Hepatocyte (in vitro differentiated cells): ENCODE measurements around the gene IGSF8. TPM values are rescaled to one million over a fixed set of nuclear protein-coding genes. Genes with fewer than 3 reads are reported as not detected.

Source experiments
- DNase-seq: peaks from one replicate; pipeline ENCODE4 v3.0.0-alpha.2; 2016; ENCODE audit warnings: low spot score
- H2AFZ ChIP-seq: fragments of 200-600 bp; sonication (generic); 2 replicates; pipeline ENCODE4 v1.6.0; 2016; ENCODE audit warnings: antibody characterized with exemption, mild to moderate bottlenecking
- H3K27ac ChIP-seq: fragments of 200-600 bp; sonication (generic); 2 replicates; pipeline ENCODE4 v1.5.1; 2016; ENCODE audit warnings: mild to moderate bottlenecking
- H3K27me3 ChIP-seq: fragments of 200-600 bp; sonication (generic); 2 replicates; pipeline ENCODE4 v1.6.1; 2016
- H3K36me3 ChIP-seq: fragments of 200-600 bp; sonication (generic); replicated peaks from 2 replicates; pipeline ENCODE4 v1.5.1; 2016; ENCODE audit warnings: low read depth; ENCODE audit not compliant: insufficient read depth
- H3K4me1 ChIP-seq: fragments of 200-600 bp; sonication (generic); 2 replicates; pipeline ENCODE4 v1.5.1; 2016; ENCODE audit warnings: mild to moderate bottlenecking, moderate library complexity; ENCODE audit not compliant: insufficient read depth
- H3K4me2 ChIP-seq: fragments of 200-600 bp; sonication (generic); 2 replicates; pipeline ENCODE4 v1.6.0; 2016
- H3K4me3 ChIP-seq: fragments of 200-600 bp; sonication (generic); 2 replicates; pipeline ENCODE4 v1.5.1; 2016; ENCODE audit warnings: mild to moderate bottlenecking
- H3K79me2 ChIP-seq: fragments of 200-600 bp; sonication (generic); 2 replicates; pipeline ENCODE4 v1.6.0; 2017; ENCODE audit warnings: mild to moderate bottlenecking
- H3K9me2 ChIP-seq: fragments of 200-600 bp; sonication (generic); replicated peaks from 2 replicates; pipeline ENCODE4 v1.6.0; 2017; ENCODE audit warnings: mild to moderate bottlenecking; ENCODE audit not compliant: insufficient read depth
- H3K9me3 ChIP-seq: fragments of 200-600 bp; sonication (generic); 2 replicates; pipeline ENCODE4 v1.5.1; 2016; ENCODE audit warnings: low read depth, mild to moderate bottlenecking
- H4K20me1 ChIP-seq: fragments of 200-600 bp; sonication (generic); 2 replicates; pipeline ENCODE4 v1.6.0; 2016; ENCODE audit warnings: mild to moderate bottlenecking; ENCODE audit not compliant: insufficient read depth, poor library complexity, severe bottlenecking
- CTCF ChIP-seq: fragments of 200-600 bp; sonication (generic); IDR thresholded peaks from 2 replicates; pipeline ENCODE4 v1.5.1; 2016; ENCODE audit warnings: antibody characterized with exemption, mild to moderate bottlenecking; ENCODE audit not compliant: poor library complexity
- EZH2 ChIP-seq: fragments of 200-600 bp; sonication (generic); IDR thresholded peaks from 2 replicates; pipeline ENCODE4 v1.6.1; 2016; ENCODE audit warnings: antibody characterized with exemption, mild to moderate bottlenecking, borderline replicate concordance
- EZH2phosphoT487 ChIP-seq: fragments of 200-600 bp; sonication (generic); IDR thresholded peaks from one replicate; pipeline ENCODE4 v1.6.1; 2018; ENCODE audit warnings: antibody characterized with exemption, mild to moderate bottlenecking, low read depth, moderate library complexity; ENCODE audit not compliant: unreplicated experiment, severe bottlenecking
- WGBS: methylation state at CpG from one replicate; pipeline ENCODE4 v1.1.6; 2016; ENCODE audit warnings: low lambda C conversion rate; ENCODE audit errors: missing lambda C conversion rate; 5-methylcytosine and 5-hydroxymethylcytosine counted together
- polyA plus RNA-seq: library from polyadenylated mRNA; unstranded; fragments of >200 nt; fragmentation: Nextera tagmentation; extraction: Ambion mirVana; gene quantifications from 2 replicates; pipeline ENCODE4 v1.2.1, GENCODE V29; 2016
- total RNA-seq: library from RNA; depleted of rRNA; stranded (reverse); fragments of >200 nt; gene quantifications from 2 replicates; pipeline ENCODE4 v1.2.3, GENCODE V29; 2014

Gene IGSF8
- total and polyA plus RNA-seq, 2 experiments from 2014 or later, result 36.8 to 54.1 TPM

GRCh38 chr1:160101037-160101716 lies 2.8 kb upstream of the IGSF8 start:
- H3K27ac ChIP-seq, result peak overlapping the region; percentile 21
- H3K27me3 ChIP-seq, result no peaks in the 10 kb centered on the region
- no peaks in the 10 kb centered on the region for H3K9me2 ChIP-seq
- peaks cover 15% of the 10 kb centered on the region for H3K79me2 ChIP-seq
- H3K4me3 ChIP-seq, result no peak overlapping the region
- H3K9me3 ChIP-seq, result no peaks in the 10 kb centered on the region
- H2AFZ ChIP-seq, result peak overlapping the region; percentile 34
- no peaks in the 10 kb centered on the region for H4K20me1 ChIP-seq
- no peaks in the 10 kb centered on the region for H3K36me3 ChIP-seq
- peak overlapping the region; percentile 59 for H3K4me2 ChIP-seq
- H3K4me1 ChIP-seq, result peaks cover 26% of the 10 kb centered on the region
- DNase-seq, result peak; percentile 90
- TF ChIP-seq CTCF (peak; percentile 92), EZH2 (no peak), EZH2phosphoT487 (no peak)
- 30% methylated on average over 12 of the region's 13 CpGs for WGBS

DNA sequence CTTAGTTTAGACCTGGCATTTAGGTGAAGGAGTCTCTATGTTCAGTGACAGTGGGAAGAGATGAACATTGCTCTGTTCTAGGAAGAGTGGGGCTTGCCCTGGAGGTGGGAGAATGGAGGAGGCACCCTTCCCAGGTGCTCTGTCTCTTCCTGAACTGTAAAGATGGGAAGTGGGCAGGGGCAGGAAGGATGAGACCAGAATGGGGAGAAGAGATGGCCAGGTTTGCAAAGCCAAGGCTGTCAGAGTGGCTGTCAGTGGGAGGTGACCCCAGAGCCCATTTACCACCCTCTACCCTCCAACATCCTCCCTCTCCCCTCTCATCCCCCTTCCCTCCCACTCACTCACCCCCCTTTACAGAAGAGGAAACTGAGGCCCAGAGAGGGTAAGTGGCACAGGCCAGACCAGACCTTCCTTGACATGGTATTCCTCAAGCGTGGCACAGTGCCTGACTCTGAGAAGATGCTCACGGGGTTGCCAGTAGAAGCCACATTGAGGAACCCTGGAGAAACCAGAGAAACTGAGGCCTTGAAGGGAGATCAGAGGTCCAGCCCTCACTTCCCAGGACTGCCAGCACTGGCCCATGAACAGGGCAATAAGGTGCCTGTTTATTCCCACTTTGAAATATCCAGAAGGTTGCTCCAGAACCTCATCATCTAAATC lies 1.4 kb upstream of the IGSF8 start:
- DNase-seq, result no peak
- Histone ChIP-seq H3K4me1 (peaks cover 26% of the 10 kb centered on the region), H4K20me1 (no peaks in the 10 kb centered on the region), H3K4me2 (no peak overlapping the region), H3K4me3 (no peak overlapping the region), H3K27me3 (no peaks in the 10 kb centered on the region), H3K9me3 (no peaks in the 10 kb centered on the region), H3K27ac (peak overlapping the region; percentile 85), H3K79me2 (peaks cover 18% of the 10 kb centered on the region), H3K9me2 (no peaks in the 10 kb centered on the region), H2AFZ (no peak overlapping the region), H3K36me3 (no peaks in the 10 kb centered on the region)
- TF ChIP-seq CTCF (no peak), EZH2 (no peak), EZH2phosphoT487 (no peak)
- 100% methylated on average over 2 of the region's 2 CpGs for WGBS

- WGBS, result 15% methylated on average over 16 of the region's 40 CpGs
- TF ChIP-seq EZH2 (no peak), CTCF (no peak), EZH2phosphoT487 (no peak)
Measured at GRCh38 chr1:160098852-160099561, 588 bp upstream of the IGSF8 start.

More at GRCh38 chr1:160098852-160099561, 588 bp upstream of the IGSF8 start:
- peak; percentile 98 for DNase-seq
- no peaks in the 10 kb centered on the region for H4K20me1 ChIP-seq
- H3K27me3 ChIP-seq, result no peaks in the 10 kb centered on the region
- peak overlapping the region; percentile 68 for H2AFZ ChIP-seq
- no peaks in the 10 kb centered on the region for H3K9me3 ChIP-seq
- H3K79me2 ChIP-seq, result peaks cover 18% of the 10 kb centered on the region
- H3K4me2 ChIP-seq, result peak overlapping the region; percentile 87
- peak overlapping the region; percentile 35 for H3K4me3 ChIP-seq
- no peaks in the 10 kb centered on the region for H3K36me3 ChIP-seq
- H3K27ac ChIP-seq, result peak overlapping the region; percentile 85
- H3K9me2 ChIP-seq, result no peaks in the 10 kb centered on the region
- H3K4me1 ChIP-seq, result peaks cover 31% of the 10 kb centered on the region
